Measurements from ENCODE around the gene MAPKAP1. TPM values are rescaled to one million over a fixed set of nuclear protein-coding genes. Genes with fewer than 3 reads are reported as not detected.

Gene MAPKAP1
- total RNA-seq, 4 donors from 2014 or later = 59.0 to 98.2 (median 70.9) TPM

DNA sequence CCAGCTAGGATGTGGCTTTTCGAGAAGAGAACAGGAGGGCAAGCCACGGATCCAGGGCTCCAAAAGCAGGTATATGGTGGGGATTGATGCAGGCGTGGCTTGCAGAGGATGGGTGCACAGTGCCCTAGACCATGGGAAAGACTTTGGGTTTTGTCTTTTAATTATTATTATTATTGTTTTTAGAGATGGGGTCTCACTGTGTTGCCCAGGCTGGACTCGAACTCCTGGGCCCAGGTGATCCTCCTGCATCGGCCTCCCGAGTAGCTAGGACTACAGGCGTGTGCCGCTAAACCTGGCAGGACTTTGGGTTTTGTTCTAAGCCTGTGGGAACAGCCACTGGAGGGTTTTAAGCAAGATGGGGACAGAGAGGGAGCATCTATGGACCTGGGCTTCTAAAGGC is 293.4 kb downstream of the MAPKAP1 start:
- TF ChIP-seq, protein P1, sequence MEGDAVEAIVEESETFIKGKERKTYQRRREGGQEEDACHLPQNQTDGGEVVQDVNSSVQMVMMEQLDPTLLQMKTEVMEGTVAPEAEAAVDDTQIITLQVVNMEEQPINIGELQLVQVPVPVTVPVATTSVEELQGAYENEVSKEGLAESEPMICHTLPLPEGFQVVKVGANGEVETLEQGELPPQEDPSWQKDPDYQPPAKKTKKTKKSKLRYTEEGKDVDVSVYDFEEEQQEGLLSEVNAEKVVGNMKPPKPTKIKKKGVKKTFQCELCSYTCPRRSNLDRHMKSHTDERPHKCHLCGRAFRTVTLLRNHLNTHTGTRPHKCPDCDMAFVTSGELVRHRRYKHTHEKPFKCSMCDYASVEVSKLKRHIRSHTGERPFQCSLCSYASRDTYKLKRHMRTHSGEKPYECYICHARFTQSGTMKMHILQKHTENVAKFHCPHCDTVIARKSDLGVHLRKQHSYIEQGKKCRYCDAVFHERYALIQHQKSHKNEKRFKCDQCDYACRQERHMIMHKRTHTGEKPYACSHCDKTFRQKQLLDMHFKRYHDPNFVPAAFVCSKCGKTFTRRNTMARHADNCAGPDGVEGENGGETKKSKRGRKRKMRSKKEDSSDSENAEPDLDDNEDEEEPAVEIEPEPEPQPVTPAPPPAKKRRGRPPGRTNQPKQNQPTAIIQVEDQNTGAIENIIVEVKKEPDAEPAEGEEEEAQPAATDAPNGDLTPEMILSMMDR (IDR thresholded peaks at IDR 0.05) = no peak
- no peak for TF ChIP-seq POLR2A (IDR thresholded peaks at IDR 0.05)
- Histone ChIP-seq H3K4me3 (no peak overlapping the region), H3K9me3 (no peaks in the 10 kb centered on the region), H3K27ac (no peak overlapping the region), H3K4me1 (peaks cover 0 to 8% (median 0%) of the 10 kb centered on the region in 4 donors), H3K36me3 (no peaks in the 10 kb centered on the region), H3K27me3 (no peaks in the 10 kb centered on the region)
- DNase-seq = no peak

DNA sequence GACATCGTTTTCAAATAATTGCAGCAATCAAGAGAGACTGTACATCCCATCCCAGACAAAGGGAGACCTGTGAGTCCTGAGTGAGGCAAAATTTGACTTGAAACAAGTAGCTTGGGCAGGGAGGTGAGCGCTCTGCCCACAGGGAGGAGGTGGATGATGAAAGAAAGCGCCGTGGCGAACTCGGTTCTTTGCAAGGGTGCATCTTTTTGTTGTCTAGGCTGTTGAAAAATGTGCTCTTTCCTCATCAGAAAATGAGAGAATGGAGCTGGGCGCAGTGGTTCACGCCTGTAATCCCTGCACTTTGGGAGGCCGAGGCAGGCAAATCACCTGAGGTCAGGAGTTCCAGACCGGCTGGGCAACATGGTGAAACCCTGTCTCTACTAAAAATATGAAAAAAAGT is 294.8 kb downstream of the MAPKAP1 start:
- TF ChIP-seq, protein P1 (IDR thresholded peaks at IDR 0.05) = no peak
- TF ChIP-seq POLR2A (IDR thresholded peaks at IDR 0.05) = no peak
- H3K4me1 ChIP-seq = peaks cover 0 to 19% (median 0%) of the 10 kb centered on the region in 4 donors
- no peak for DNase-seq
- no peak overlapping the region for H3K27ac ChIP-seq
- H3K4me3 ChIP-seq = no peak overlapping the region
- no peaks in the 10 kb centered on the region for H3K27me3 ChIP-seq
- no peaks in the 10 kb centered on the region for H3K36me3 ChIP-seq
- no peaks in the 10 kb centered on the region for H3K9me3 ChIP-seq

DNA sequence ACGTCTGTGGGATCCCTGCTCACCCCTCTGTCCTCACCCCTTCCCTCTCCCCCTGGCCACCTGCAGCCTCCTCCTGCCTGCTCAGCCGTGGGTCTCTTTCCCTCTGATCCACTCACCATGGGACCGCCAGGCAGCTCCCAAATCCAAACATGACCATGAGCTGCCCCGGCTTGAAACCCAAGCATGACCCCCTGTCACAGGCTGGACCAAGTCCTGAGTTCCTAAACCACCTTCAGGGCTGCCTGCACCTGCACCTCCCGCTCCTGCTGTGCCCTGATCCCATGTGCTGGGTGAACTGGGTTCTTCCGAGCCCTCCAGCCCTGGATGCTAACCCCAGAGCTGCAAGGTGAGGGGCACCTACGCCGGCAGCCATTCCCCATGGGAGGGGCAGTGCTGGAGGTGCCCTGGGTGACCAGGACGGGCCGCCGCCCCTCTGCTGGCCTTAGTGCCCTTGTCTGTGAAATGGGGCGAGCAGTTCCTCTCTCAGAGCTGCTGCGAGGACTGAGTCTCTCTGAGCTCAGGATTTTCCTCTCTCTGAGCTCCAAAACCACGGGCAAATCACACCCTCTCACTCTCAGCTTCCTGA is 295.7 kb downstream of the MAPKAP1 start:
- no peak overlapping the region for H3K4me3 ChIP-seq
- H3K27me3 ChIP-seq = no peaks in the 10 kb centered on the region
- TF ChIP-seq POLR2A (IDR thresholded peaks at IDR 0.05) = no peak
- TF ChIP-seq, protein P1 (IDR thresholded peaks at IDR 0.05) = no peak
- H3K36me3 ChIP-seq = no peaks in the 10 kb centered on the region
- H3K27ac ChIP-seq = no peak overlapping the region
- H3K4me1 ChIP-seq = peaks cover 0 to 19% (median 0%) of the 10 kb centered on the region in 4 donors
- no peak for DNase-seq
- no peaks in the 10 kb centered on the region for H3K9me3 ChIP-seq

DNA sequence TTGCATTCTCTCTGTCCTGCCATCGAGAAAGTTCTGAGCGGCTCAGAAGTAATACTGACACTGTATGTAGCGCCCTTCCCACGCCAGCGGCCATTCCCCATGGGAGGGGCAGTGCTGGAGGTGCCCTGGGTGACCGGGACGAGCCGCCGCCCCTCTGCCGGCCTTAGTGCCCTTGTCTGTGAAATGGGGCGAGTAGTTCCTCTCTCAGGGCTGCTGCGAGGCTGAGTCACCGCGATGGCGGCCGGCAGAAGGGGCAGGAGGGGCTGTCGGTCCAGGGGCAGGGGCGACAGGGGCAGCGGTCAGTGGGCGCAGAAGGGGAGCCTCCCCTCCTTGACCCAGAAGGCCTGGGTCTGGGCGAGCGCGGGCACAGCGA is 296.5 kb downstream of the MAPKAP1 start:
- H3K36me3 ChIP-seq = no peaks in the 10 kb centered on the region
- H3K27me3 ChIP-seq = no peaks in the 10 kb centered on the region
- H3K4me1 ChIP-seq = peaks cover 0 to 19% (median 0%) of the 10 kb centered on the region in 4 donors
- peak overlapping the region in 1 of 4 donors; percentile 7 for H3K4me3 ChIP-seq
- no peak overlapping the region for H3K27ac ChIP-seq
- TF ChIP-seq, protein P1 (IDR thresholded peaks at IDR 0.05) = no peak
- no peak for TF ChIP-seq POLR2A (IDR thresholded peaks at IDR 0.05)
- no peak for DNase-seq
- no peaks in the 10 kb centered on the region for H3K9me3 ChIP-seq

DNA sequence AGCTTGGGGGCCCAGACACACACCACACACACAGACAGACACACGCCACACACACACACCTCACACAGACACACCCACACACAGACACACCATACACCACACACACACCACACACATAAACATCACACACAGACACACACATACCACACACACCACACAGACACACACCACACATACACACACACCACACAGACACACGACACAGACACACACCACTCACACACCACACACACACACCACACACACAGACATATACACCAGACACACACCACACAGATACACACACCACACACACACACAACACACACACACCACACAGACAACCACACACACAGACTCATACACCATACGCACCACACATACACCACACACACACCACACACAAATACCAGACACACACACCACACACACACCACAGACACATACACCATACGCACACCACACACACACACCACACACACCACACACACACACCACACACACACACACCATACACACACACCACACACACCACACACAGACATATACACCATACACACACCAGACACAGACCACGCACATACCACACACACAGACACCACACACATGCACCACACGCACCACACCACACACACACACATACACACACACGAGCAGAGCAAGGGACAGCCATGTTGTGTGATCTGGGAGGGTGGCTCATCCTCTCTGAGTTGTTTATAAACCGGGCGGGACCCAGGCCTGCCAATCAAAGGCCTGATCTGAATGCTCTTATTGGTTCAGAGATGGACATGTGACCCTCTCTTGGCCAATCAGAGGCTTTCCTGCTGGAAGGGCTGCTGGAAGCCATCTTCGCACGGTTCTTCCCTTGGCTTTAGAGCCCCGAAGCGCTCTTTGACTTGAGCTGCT is 297.1 kb downstream of the MAPKAP1 start:
- H3K27me3 ChIP-seq = no peaks in the 10 kb centered on the region
- H3K9me3 ChIP-seq = no peaks in the 10 kb centered on the region
- H3K4me3 ChIP-seq = peak overlapping the region in 1 of 4 donors; percentile 7
- peaks cover 0 to 19% (median 0%) of the 10 kb centered on the region in 4 donors for H3K4me1 ChIP-seq
- H3K27ac ChIP-seq = no peak overlapping the region
- TF ChIP-seq, protein P1 (IDR thresholded peaks at IDR 0.05) = no peak
- no peak for TF ChIP-seq POLR2A (IDR thresholded peaks at IDR 0.05)
- no peaks in the 10 kb centered on the region for H3K36me3 ChIP-seq
- no peak for DNase-seq

Measured in Peyer's patch (tissue), 4 donors.